ENCODE results near the gene HNF1B.

- TF ChIP-seq CTCF (IDR thresholded peaks at IDR 0.05; ENCODE audit: low read depth, low read length, poor library complexity, severe bottlenecking) (no peak), EZH2phosphoT487 (IDR thresholded peaks at IDR 0.05; ENCODE audit: borderline replicate concordance, low read length) (no peak)
Measured at GRCh38 chr17:37740915-37741314, 3.9 kb downstream of the HNF1B start.

Data from DOHH2 (cell line).